CD4-positive, alpha-beta memory T cell (primary cell): ENCODE data around the gene NRCAM. TPM values are rescaled to one million over a fixed set of nuclear protein-coding genes. Genes with fewer than 3 reads are reported as not detected.

Source experiments
- CTCF ChIA-PET: fragments of 350-600 bp; sonication (Branson Sonifier 250); formaldehyde crosslinking; loops from one replicate; lab custom pipeline; 2021; ENCODE audit warnings: inconsistent platforms; ENCODE audit not compliant: partially characterized antibody; lab: Charles Lee
- POLR2A ChIA-PET: fragments of 350-600 bp; sonication (Branson Sonifier 250); formaldehyde crosslinking; loops from one replicate; lab custom pipeline; 2021; ENCODE audit not compliant: partially characterized antibody; lab: Charles Lee
- DNase-seq, 5 donors: peaks; one replicate each; pipeline versions ENCODE4 v3.0.0 to v3.0.0-alpha.2; 2020 to 2022; ENCODE audit warnings: mixed read lengths in 1 of 5
- H3K27ac ChIP-seq: one replicate; pipeline ENCODE4 v1.7.0; 2013; ENCODE audit warnings: low read depth, low read length
- H3K27me3 ChIP-seq: 2 replicates; pipeline ENCODE4 v1.7.0; 2013; ENCODE audit warnings: mild to moderate bottlenecking, low read length, moderate library complexity; ENCODE audit not compliant: insufficient read depth
- H3K36me3 ChIP-seq: 2 replicates; pipeline ENCODE4 v1.7.0; 2013; ENCODE audit warnings: mild to moderate bottlenecking, low read length, moderate library complexity; ENCODE audit not compliant: insufficient read depth
- H3K4me1 ChIP-seq: 2 replicates; pipeline ENCODE4 v1.7.0; 2013; ENCODE audit warnings: mild to moderate bottlenecking, low read length, moderate library complexity; ENCODE audit not compliant: insufficient read depth
- H3K4me3 ChIP-seq, 2 donors: one replicate each; pipeline ENCODE4 v1.7.0; 2013; ENCODE audit warnings: low read length in 2 of 2, mild to moderate bottlenecking in 1 of 2
- H3K9me3 ChIP-seq, 2 donors: one replicate each; pipeline ENCODE4 v1.7.0; 2013; ENCODE audit warnings: low read length in 2 of 2, control low read depth in 1 of 2; ENCODE audit not compliant: control insufficient read depth in 1 of 2
- H3K27ac Mint-ChIP-seq, 7 donors: one replicate each; pipeline ENCODE4 v1.8.0; 2020 to 2021; ENCODE audit warnings: mixed read lengths in 7 of 7, mild to moderate bottlenecking in 6 of 7, inconsistent platforms in 3 of 7, moderate library complexity in 3 of 7
- H3K27me3 Mint-ChIP-seq, 2 donors: one replicate each; pipeline ENCODE4 v1.8.0; 2020 to 2021; ENCODE audit warnings: mixed read lengths in 2 of 2
- H3K36me3 Mint-ChIP-seq, 2 donors: one replicate each; pipeline ENCODE4 v1.8.0; 2020 to 2021; ENCODE audit warnings: mixed read lengths in 2 of 2, inconsistent platforms in 1 of 2, mild to moderate bottlenecking in 1 of 2
- H3K4me1 Mint-ChIP-seq, 4 donors: one replicate each; pipeline ENCODE4 v1.8.0; 2020 to 2021; ENCODE audit warnings: mixed read lengths in 4 of 4, mild to moderate bottlenecking in 1 of 4
- H3K4me3 Mint-ChIP-seq, 8 donors: one replicate each; pipeline ENCODE4 v1.8.0; 2020 to 2021; ENCODE audit warnings: mixed read lengths in 8 of 8, mild to moderate bottlenecking in 7 of 8, moderate library complexity in 6 of 8, inconsistent platforms in 3 of 8
- H3K9me3 Mint-ChIP-seq, 8 donors: one replicate each; pipeline ENCODE4 v1.8.0; 2020 to 2021; ENCODE audit warnings: mixed read lengths in 8 of 8, mild to moderate bottlenecking in 5 of 8, inconsistent platforms in 3 of 8, moderate library complexity in 1 of 8
- intact Hi-C: fragments of 100-400 bp; cut with micrococcal nuclease; formaldehyde crosslinking; loops from one replicate; pipeline ENCODE4 v1.15.1; 2023
- polyA plus RNA-seq, 2 donors: library from polyadenylated mRNA; unstranded; fragments of 300-500 nt; fragmentation: Illumina TruSeq; gene quantifications; one replicate each; pipeline ENCODE4 v1.2.3, GENCODE V29; 2021
- total RNA-seq, 2 experiments: library from RNA; stranded (reverse); gene quantifications; one replicate each; pipeline ENCODE4 v1.2.3, GENCODE V29; 2021

Gene NRCAM
- total and polyA plus RNA-seq, 4 experiments from 2014 or later, result 0.22 to 0.41 (median 0.32) TPM; not detected in 1

- H3K4me3 Mint-ChIP-seq, result peak overlapping the region in 4 of 8 donors; percentile 29 to 74 (median 57)
- ChIA-PET POLR2A (no interaction called here), CTCF (no interaction called here)
- peaks cover 2 to 23% (median 9%) of the 10 kb centered on the region in 4 donors for H3K4me1 Mint-ChIP-seq
- intact Hi-C loops, result no loop called here
- peaks cover 0 to 2% (median 0%) of the 10 kb centered on the region in 8 donors for H3K9me3 Mint-ChIP-seq
- no peaks in the 10 kb centered on the region for H3K36me3 Mint-ChIP-seq
- Histone ChIP-seq H3K4me1 (no peaks in the 10 kb centered on the region), H3K9me3 (no peaks in the 10 kb centered on the region), H3K36me3 (no peaks in the 10 kb centered on the region), H3K4me3 (no peak overlapping the region), H3K27ac (no peak overlapping the region), H3K27me3 (peaks cover 22% of the 10 kb centered on the region)
- H3K27me3 Mint-ChIP-seq, result peaks cover 37 to 50% of the 10 kb centered on the region in 2 donors
- no peak overlapping the region for H3K27ac Mint-ChIP-seq
- DNase-seq, result no peak
These were observed 1.9 kb downstream of the NRCAM start for GRCh38 chr7:108454317-108454673.

GRCh38 chr7:108453320-108453719, 2.9 kb downstream of the NRCAM start:
- Histone ChIP-seq H3K27me3 (peaks cover 18% of the 10 kb centered on the region), H3K27ac (no peak overlapping the region), H3K4me1 (no peaks in the 10 kb centered on the region), H3K4me3 (no peak overlapping the region), H3K9me3 (no peaks in the 10 kb centered on the region), H3K36me3 (no peaks in the 10 kb centered on the region)
- intact Hi-C loops, result no loop called here
- Mint-ChIP-seq H3K27me3 (peaks cover 32 to 49% of the 10 kb centered on the region in 2 donors), H3K4me3 (no peak overlapping the region), H3K4me1 (peaks cover 2 to 23% (median 9%) of the 10 kb centered on the region in 4 donors), H3K36me3 (no peaks in the 10 kb centered on the region), H3K9me3 (peaks cover 0 to 1% (median 0%) of the 10 kb centered on the region in 8 donors), H3K27ac (no peak overlapping the region)
- ChIA-PET POLR2A (no interaction called here), CTCF (interaction anchor here (1.1 to 1.5 kb wide), 5 partner anchors 8 to 48 kb away, joined by 3 to 9 read pairs (median 3); no protein-coding TSS in a partner anchor)
- no peak for DNase-seq

- Histone ChIP-seq H3K36me3 (no peaks in the 10 kb centered on the region), H3K4me1 (no peaks in the 10 kb centered on the region), H3K27ac (no peak overlapping the region), H3K9me3 (no peaks in the 10 kb centered on the region), H3K27me3 (peaks cover 15% of the 10 kb centered on the region), H3K4me3 (no peak overlapping the region)
- Mint-ChIP-seq H3K4me3 (no peak overlapping the region), H3K27ac (no peak overlapping the region), H3K9me3 (no peaks in the 10 kb centered on the region), H3K27me3 (peaks cover 28 to 45% of the 10 kb centered on the region in 2 donors), H3K4me1 (peaks cover 0 to 17% (median 7%) of the 10 kb centered on the region in 4 donors), H3K36me3 (no peaks in the 10 kb centered on the region)
- intact Hi-C loops, result loop anchor here (1.0 kb wide), 1 partner anchor 45 kb away; no protein-coding TSS in a partner anchor
- POLR2A ChIA-PET, result no interaction called here
- CTCF ChIA-PET, result interaction anchor here (1.1 to 1.5 kb wide), 5 partner anchors 8 to 48 kb away, joined by 3 to 9 read pairs (median 3); no protein-coding TSS in a partner anchor
- DNase-seq, result peak in 1 of 5 donors; percentile 12
These were observed 3.5 kb downstream of the NRCAM start for GRCh38 chr7:108452707-108453106.

GRCh38 chr7:108451296-108451848, 4.9 kb downstream of the NRCAM start:
- H3K27me3 Mint-ChIP-seq, result peaks cover 25 to 37% of the 10 kb centered on the region in 2 donors
- CTCF ChIA-PET, result no interaction called here
- POLR2A ChIA-PET, result no interaction called here
- H3K9me3 ChIP-seq, result no peaks in the 10 kb centered on the region
- no peaks in the 10 kb centered on the region for H3K9me3 Mint-ChIP-seq
- H3K4me3 Mint-ChIP-seq, result no peak overlapping the region
- H3K4me3 ChIP-seq, result no peak overlapping the region
- no peak for DNase-seq
- H3K27ac Mint-ChIP-seq, result no peak overlapping the region
- no peak overlapping the region for H3K27ac ChIP-seq
- intact Hi-C loops, result no loop called here
- peaks cover 5% of the 10 kb centered on the region for H3K27me3 ChIP-seq
- no peaks in the 10 kb centered on the region for H3K36me3 ChIP-seq
- no peaks in the 10 kb centered on the region for H3K36me3 Mint-ChIP-seq
- H3K4me1 ChIP-seq, result no peaks in the 10 kb centered on the region
- peaks cover 0 to 6% (median 0%) of the 10 kb centered on the region in 4 donors for H3K4me1 Mint-ChIP-seq

- Mint-ChIP-seq H3K27me3 (peaks cover 30 to 38% of the 10 kb centered on the region in 2 donors), H3K36me3 (no peaks in the 10 kb centered on the region), H3K4me1 (peaks cover 0 to 6% (median 0%) of the 10 kb centered on the region in 4 donors), H3K27ac (no peak overlapping the region), H3K4me3 (no peak overlapping the region), H3K9me3 (no peaks in the 10 kb centered on the region)
- intact Hi-C loops, result no loop called here
- H3K4me1 ChIP-seq, result no peaks in the 10 kb centered on the region
- ChIA-PET POLR2A (no interaction called here), CTCF (interaction anchor here (1.4 kb wide), 1 partner anchor 47 kb away, joined by 3 read pairs; no protein-coding TSS in a partner anchor)
- DNase-seq, result no peak
- peaks cover 5% of the 10 kb centered on the region for H3K27me3 ChIP-seq
- no peak overlapping the region for H3K4me3 ChIP-seq
- no peak overlapping the region for H3K27ac ChIP-seq
- H3K36me3 ChIP-seq, result no peaks in the 10 kb centered on the region
- H3K9me3 ChIP-seq, result no peaks in the 10 kb centered on the region
These were observed 6.1 kb downstream of the NRCAM start for GRCh38 chr7:108450160-108450559.

GRCh38 chr7:108449521-108449920, 6.7 kb downstream of the NRCAM start:
- Histone ChIP-seq H3K9me3 (no peaks in the 10 kb centered on the region), H3K27ac (no peak overlapping the region), H3K36me3 (no peaks in the 10 kb centered on the region), H3K4me3 (no peak overlapping the region), H3K27me3 (peaks cover 5% of the 10 kb centered on the region), H3K4me1 (no peaks in the 10 kb centered on the region)
- H3K27me3 Mint-ChIP-seq, result peaks cover 28 to 36% of the 10 kb centered on the region in 2 donors
- ChIA-PET POLR2A (no interaction called here), CTCF (interaction anchor here (1.4 kb wide), 1 partner anchor 48 kb away, joined by 3 read pairs; no protein-coding TSS in a partner anchor)
- no peak overlapping the region for H3K27ac Mint-ChIP-seq
- no peaks in the 10 kb centered on the region for H3K9me3 Mint-ChIP-seq
- H3K36me3 Mint-ChIP-seq, result no peaks in the 10 kb centered on the region
- intact Hi-C loops, result no loop called here
- peaks cover 0 to 4% (median 0%) of the 10 kb centered on the region in 4 donors for H3K4me1 Mint-ChIP-seq
- H3K4me3 Mint-ChIP-seq, result no peak overlapping the region
- no peak for DNase-seq

GRCh38 chr7:108448584-108449505, 7.4 kb downstream of the NRCAM start:
- Mint-ChIP-seq H3K27ac (no peak overlapping the region), H3K9me3 (no peaks in the 10 kb centered on the region), H3K4me3 (no peak overlapping the region), H3K36me3 (no peaks in the 10 kb centered on the region), H3K27me3 (peaks cover 23 to 33% of the 10 kb centered on the region in 2 donors), H3K4me1 (no peaks in the 10 kb centered on the region)
- Histone ChIP-seq H3K9me3 (no peaks in the 10 kb centered on the region), H3K27me3 (peaks cover 5% of the 10 kb centered on the region), H3K4me3 (no peak overlapping the region), H3K36me3 (no peaks in the 10 kb centered on the region), H3K4me1 (no peaks in the 10 kb centered on the region), H3K27ac (no peak overlapping the region)
- POLR2A ChIA-PET, result no interaction called here
- DNase-seq, result no peak
- intact Hi-C loops, result no loop called here
- CTCF ChIA-PET, result no interaction called here
